OCI-LY7 (cell line): ENCODE measurements around the gene ETV5.

Experiments
- CTCF ChIP-seq: fragments of 200-600 bp; sonication (generic); conservative IDR thresholded peaks from 2 replicates; pipeline ENCODE4 v1.5.1; 2014; ENCODE audit warnings: mild to moderate bottlenecking, antibody characterized with exemption, low read length, moderate library complexity, mixed read lengths
- EZH2phosphoT487 ChIP-seq: fragments of 200-600 bp; sonication (generic); IDR thresholded peaks from 2 replicates; pipeline ENCODE4 v1.6.1; 2018; ENCODE audit warnings: low read depth, borderline replicate concordance, mild to moderate bottlenecking, mixed run types, antibody characterized with exemption, low read length, moderate library complexity, mixed read lengths

- TF ChIP-seq CTCF, result no peak
- TF ChIP-seq EZH2phosphoT487, result no peak
These were observed 42.4 kb upstream of the ETV5 start for GRCh38 chr3:186151077-186151971.
